Measurements from ENCODE around the gene CDKN1A.
A peak's percentile ranks its signal among the peaks of the same experiment; 100 is the strongest.

CDKN1A gene

GRCh38 chr6:36679043-36679833 is 724 bp downstream of the CDKN1A start:
- no peak for DNase-seq

DNA sequence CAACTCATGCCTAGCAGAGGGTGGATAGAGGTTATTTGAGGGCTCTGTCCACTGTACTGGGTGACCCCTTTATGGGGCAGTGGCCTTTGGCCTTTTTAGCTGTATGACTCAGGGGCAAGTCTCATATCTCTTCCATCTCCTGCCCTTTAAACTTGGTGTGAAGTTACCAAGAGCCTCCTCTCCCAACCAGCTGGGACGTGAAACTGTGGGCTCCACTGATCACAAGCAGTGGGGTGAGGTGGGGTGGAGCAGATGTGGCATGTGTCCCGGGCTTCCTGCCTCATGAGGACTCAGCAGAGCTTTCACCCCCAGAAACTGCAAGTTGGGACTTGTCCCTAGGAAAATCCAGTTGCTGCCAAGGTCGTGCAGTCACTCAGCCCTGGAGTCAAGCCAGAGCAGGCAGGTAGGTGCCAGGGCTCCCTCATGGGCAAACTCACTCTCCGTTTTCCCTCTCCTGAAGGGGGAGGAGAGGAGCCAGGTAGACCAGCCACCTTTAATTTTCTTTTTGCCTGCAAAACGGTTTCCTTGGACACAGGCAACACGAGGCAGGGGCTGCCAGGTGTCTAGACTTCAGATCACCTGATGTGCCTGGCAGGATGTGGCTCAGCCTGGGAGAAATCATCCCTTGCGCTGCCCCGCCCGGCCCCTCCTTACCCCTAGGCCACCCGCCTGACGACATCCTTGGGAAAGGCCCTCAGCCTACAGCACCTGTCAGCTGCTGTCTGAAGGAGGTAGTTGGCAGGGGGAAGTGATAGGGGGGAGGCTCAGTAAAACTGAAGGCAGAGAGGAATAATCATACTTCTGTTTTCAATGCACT is 4.0 kb downstream of the CDKN1A start:
- no peak for DNase-seq

DNA sequence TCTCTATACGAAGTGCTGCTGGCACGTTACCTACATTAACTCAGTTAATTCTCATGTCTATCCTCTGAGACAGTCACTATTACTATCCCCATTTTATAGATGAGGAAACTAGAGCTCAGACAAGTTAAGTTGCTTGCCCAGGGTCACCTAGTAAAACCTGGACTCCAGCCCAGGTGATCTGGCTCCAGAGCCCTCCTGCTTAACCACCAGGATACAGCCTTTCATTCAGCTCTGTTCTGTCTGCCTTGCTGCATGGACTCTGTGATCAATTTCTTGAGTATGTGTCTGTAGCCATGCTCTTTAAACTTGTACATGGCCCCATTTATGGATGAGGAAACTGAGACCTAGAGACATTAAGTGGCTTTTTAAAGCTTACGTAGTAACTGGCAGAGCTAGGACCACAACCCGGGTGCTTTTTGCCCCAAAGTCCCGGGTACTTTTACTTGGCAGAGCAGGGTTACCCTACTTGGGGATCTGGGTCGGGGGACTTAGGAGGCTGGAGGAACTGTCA is 4.7 kb downstream of the CDKN1A start:
- no peak for DNase-seq

DNA sequence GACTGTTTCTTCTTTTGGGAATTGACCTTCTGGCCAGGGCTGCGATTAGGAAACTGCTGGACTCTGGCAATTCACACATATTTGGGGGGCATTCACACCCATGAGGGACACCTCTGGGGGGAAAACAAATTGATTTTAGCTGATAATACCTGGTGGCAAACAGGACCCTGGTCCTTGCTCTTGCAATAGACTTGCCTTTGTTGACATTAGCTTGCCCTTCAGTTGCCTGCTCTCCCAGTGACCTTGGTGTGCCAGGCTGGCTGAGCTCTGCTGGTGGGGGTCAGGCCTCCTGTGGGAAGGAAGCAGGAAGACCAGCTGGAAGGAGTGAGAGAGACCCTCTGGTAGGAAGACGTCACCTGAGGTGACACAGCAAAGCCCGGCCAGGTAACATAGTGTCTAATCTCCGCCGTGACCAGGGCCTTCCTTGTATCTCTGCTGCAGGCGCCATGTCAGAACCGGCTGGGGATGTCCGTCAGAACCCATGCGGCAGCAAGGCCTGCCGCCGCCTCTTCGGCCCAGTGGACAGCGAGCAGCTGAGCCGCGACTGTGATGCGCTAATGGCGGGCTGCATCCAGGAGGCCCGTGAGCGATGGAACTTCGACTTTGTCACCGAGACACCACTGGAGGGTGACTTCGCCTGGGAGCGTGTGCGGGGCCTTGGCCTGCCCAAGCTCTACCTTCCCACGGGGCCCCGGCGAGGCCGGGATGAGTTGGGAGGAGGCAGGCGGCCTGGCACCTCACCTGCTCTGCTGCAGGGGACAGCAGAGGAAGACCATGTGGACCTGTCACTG is 5.3 kb downstream of the CDKN1A start:
- DNase-seq: no peak

DNA sequence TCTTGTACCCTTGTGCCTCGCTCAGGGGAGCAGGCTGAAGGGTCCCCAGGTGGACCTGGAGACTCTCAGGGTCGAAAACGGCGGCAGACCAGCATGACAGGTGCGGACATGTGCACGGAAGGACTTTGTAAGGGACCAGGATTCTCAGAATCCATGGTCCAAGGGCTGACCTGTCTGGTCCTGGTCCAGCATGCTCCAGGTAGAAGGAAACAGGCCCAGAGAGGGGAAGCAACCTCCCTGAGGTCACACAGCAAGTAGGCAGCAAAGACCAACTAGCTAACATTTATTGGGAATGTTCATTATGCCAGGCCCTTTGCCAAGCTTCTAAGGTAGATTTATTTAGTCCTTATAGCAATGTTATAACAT is 5.9 kb downstream of the CDKN1A start:
- no peak for DNase-seq

GRCh38 chr6:36685166-36685924 is 6.8 kb downstream of the CDKN1A start:
- DNase-seq: no peak

DNA sequence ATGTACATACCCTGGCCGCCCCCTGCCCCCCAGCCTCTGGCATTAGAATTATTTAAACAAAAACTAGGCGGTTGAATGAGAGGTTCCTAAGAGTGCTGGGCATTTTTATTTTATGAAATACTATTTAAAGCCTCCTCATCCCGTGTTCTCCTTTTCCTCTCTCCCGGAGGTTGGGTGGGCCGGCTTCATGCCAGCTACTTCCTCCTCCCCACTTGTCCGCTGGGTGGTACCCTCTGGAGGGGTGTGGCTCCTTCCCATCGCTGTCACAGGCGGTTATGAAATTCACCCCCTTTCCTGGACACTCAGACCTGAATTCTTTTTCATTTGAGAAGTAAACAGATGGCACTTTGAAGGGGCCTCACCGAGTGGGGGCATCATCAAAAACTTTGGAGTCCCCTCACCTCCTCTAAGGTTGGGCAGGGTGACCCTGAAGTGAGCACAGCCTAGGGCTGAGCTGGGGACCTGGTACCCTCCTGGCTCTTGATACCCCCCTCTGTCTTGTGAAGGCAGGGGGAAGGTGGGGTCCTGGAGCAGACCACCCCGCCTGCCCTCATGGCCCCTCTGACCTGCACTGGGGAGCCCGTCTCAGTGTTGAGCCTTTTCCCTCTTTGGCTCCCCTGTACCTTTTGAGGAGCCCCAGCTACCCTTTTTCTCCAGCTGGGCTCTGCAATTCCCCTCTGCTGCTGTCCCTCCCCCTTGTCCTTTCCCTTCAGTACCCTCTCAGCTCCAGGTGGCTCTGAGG is 7.6 kb downstream of the CDKN1A start:
- no peak for DNase-seq

- no peak for DNase-seq
Measured at GRCh38 chr6:36686668-36687513, 8.4 kb downstream of the CDKN1A start.

- DNase-seq: peak; percentile 16
Measured at GRCh38 chr6:36688063-36688738, 9.7 kb downstream of the CDKN1A start.

GRCh38 chr6:36688739-36689075 is 10.2 kb downstream of the CDKN1A start:
- no peak for DNase-seq

DNA sequence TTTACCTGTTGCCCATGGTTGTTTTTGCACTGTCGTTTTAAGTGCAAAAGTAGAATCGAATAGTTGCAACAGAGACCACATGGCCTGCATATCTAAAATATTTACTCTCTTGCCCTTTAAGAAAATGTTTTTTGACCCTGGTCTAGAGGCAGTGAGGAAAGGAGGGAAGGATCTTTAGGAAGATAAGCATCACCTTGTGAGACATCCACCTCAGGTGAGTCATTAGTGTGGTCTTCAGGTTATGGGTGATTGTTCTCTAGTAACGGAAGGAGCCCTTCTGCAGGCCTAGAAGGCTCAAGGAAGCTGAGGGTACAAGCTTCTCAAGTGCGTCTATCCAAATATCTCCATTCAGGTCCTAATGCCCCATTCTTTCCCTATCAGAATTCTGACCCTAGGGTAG is 12.5 kb downstream of the CDKN1A start:
- DNase-seq: no peak

DNA sequence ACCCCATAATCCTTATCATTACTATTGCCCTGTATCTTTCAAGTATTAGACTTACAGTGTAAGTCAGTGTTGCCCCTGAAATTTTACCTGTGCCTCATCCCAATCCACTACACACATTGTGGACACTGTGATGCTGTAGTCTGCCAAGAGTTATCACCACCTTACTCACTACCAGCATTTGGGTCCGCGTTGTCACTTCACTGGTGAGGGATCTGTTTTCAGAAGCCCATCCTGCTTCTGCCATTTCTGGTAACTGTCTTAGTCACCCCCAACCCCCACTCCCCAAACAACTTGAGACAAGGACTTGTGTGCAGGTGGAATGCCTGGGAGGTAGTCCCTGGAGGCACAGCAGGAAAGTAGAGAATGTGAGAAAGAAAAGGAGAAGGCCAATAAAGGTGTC is 13.1 kb downstream of the CDKN1A start:
- no peak for DNase-seq

- DNase-seq: no peak
Measured at GRCh38 chr6:36692220-36692619, 13.7 kb downstream of the CDKN1A start.

GRCh38 chr6:36692861-36693702 is 14.6 kb downstream of the CDKN1A start:
- no peak for DNase-seq

GRCh38 chr6:36694616-36695015 is 16.1 kb downstream of the CDKN1A start:
- no peak for DNase-seq

DNA sequence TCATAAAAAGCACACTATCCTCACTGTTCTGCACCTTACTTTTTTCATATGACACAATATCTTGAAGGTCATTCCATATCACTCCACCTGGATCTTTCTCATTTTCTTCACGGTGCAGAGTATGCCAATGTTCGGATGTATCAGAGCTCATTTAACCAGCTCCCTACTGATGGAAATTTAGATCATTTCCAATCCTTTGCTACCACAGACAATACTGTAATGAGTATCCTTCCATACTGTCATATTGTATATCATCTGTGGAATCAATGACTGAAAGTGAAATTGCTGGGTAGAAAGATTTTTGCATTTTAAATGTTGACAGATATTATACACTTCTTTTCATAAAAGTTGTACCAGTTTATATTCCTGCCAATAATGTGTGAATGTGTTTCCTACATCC is 16.9 kb downstream of the CDKN1A start:
- DNase-seq: no peak

DNA sequence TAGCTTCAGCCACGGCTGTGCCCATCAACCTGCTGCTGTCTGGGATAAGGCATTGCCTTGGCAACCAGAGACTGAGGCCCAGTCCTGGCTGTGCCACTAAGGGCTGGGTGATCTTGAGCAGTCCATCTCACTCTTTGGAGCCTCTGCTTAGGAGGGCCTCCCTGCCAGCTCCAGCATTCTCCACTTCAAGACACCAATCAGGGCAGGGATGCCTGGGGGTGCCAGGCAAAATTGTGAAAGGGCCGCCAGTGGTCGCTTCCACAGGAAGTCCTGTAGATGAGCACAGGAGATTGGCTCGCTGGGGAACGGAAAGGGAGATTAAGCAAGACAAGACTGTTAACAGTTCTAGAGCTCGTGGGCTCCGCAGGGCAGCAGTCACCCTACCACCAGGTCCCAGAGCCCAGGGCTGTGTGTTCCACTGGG is 19.0 kb downstream of the CDKN1A start, which contains the start of gene RAB44:
Gene RAB44, plus strand, starts transcription at position 346 of the 423 bp plus-strand sequence. CDS start 6,410 bp downstream, outside the sequence.
- no peak for DNase-seq

DNA sequence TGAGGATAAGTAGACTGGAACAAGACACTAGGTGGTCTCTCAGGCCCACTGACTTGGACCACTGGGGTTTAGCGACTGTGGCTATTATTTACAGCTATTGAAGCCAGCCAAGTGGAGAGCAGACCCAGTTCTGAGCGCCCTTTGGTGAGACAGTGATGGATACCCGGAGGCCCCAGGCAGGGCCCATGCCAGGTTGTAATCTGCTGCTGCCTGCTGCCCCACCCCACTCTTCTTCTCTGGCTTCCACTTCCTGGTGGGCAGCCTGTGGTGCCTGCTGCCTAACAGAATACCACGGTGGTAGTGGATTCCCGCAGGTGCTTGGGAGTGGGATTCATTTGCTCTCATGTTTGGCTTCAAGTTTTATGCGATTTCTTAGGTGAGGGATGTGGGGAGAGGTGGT is 19.7 kb downstream of the CDKN1A start:
- DNase-seq: no peak

DNA sequence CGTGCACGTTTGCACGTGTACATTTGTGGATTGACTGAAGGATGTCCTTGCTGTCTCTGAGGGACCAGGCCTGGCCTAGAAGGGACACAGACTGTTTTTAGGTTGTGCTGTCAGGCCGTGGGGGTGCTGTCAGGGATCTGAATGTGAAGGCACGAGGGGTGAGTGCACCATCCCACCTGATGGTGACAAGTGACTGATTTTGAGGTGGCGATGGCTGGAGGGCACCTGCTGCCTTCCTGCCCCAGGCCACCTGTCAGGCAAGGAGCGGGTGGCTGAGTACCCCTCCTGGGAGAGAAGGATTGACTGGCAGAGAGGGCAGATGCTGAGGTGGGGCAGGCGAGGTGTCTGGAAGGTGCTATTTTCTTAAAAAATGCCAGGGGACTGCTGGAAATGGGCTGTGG is 20.4 kb downstream of the CDKN1A start:
- DNase-seq: no peak
